ENCODE measurements around the gene CIDEC.
"Not testable (repeated sequence)": the region's sequence is repeated elsewhere in the genome, so short reads cannot be mapped to it uniquely, and the experiment has no call there.

CIDEC gene

DNA sequence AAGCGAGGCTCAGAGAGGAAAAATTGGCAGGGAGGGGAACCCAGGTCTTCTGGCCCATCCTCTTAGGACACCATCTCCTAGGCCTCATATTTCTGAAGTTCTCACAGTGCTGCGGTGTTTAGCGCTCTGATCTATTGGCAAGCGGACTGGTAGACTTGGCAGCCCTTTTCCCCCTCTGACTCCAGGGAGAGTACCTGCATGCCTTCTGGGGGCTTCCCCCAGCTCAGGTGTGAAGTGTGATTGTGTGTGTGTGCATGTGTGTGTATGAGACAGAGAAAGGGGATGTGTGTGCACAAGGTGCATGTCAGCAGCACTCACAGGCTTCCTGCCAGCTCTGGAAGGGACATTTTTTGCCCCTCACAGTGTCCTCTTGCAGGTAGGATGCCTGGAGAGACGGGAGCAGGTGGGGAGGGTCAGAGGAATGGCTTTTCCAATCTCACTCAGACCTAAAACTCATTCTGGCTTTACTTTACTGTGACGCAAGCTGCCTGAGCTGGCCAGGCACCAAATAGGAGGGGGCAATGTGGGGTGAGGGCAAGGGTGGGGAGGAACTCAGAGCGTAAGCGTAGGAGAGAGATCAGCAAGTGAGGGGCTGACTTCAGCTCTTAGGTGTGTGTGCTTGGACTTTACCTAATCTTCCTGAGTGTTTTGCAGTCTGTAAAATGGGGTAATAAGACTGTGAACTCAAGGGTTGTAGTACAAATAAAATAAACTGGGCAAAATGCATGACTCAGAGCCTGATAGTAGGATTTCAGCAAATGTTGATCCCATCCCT lies 18.6 kb upstream of the CIDEC start:
- Histone ChIP-seq H3K4me2 (no peak overlapping the region), H3K27me3 (ENCODE audit: insufficient read depth, low read depth) (no peaks in the 10 kb centered on the region), H3K27ac (peak overlapping the region; percentile 22; the same call in 1 of the 2 replicates), H3K4me1 (ENCODE audit: low read depth, poor library complexity, severe bottlenecking) (peaks cover 46% of the 10 kb centered on the region), H4K20me1 (ENCODE audit: insufficient read depth) (no peaks in the 10 kb centered on the region), H3K4me3 (IDR thresholded peaks at IDR 0.05; ENCODE audit: insufficient read depth, low read depth, low read length) (no peak overlapping the region), H3K9ac (no peak overlapping the region), H3K79me2 (ENCODE audit: insufficient read depth, low read depth) (no peaks in the 10 kb centered on the region), H2AFZ (ENCODE audit: low read depth) (no peak overlapping the region), H3K36me3 (ENCODE audit: insufficient read depth) (no peaks in the 10 kb centered on the region)
- TF ChIP-seq, protein P1, sequence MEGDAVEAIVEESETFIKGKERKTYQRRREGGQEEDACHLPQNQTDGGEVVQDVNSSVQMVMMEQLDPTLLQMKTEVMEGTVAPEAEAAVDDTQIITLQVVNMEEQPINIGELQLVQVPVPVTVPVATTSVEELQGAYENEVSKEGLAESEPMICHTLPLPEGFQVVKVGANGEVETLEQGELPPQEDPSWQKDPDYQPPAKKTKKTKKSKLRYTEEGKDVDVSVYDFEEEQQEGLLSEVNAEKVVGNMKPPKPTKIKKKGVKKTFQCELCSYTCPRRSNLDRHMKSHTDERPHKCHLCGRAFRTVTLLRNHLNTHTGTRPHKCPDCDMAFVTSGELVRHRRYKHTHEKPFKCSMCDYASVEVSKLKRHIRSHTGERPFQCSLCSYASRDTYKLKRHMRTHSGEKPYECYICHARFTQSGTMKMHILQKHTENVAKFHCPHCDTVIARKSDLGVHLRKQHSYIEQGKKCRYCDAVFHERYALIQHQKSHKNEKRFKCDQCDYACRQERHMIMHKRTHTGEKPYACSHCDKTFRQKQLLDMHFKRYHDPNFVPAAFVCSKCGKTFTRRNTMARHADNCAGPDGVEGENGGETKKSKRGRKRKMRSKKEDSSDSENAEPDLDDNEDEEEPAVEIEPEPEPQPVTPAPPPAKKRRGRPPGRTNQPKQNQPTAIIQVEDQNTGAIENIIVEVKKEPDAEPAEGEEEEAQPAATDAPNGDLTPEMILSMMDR (conservative IDR thresholded peaks at IDR 0.05; ENCODE audit: low read depth, low read length), result no peak

DNA sequence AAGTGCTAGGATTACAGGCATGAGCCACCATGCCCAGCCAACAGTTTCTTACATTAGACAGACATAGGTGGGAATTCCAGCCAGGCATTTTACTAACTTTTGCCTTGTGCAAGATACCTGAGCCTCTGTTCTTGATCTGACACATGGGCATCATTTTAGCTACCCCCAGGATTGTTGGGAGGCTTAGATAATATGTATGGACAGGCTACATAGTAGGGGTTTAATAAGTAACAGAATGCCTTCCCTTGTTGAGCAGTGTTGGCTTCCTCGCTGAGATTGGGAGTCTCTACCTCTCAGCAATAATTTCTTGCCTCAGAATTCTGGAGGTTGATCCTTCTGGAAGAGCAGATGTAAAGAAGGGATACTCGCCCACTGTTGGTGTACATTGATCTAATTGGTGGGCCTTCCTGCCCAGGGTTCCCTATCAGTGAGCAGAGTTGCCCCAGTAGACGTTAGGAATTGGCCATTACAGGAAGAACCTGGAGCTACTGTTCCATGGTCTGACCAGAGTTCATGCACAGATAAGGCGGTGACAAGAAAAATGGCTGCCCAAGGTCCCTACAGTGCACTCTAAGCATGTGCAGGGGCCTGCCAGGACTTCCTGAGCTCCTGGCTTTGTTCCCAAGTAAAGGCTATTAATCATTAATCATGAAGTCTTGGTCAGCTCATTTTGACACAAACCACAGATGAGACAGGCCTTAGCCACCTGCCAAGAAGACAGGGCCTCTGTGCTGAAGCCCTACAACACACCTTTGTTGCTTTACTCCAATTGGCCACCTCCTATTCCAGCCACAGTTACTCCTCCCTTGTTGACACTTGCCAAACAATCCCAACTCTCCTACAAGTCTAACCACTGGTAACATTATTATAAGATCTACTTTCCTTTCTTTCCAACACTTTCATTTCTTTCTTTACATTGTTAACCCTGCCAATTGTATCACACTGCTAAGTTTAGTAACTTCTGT lies 17.6 kb upstream of the CIDEC start:
- peak overlapping the region; percentile 22; the same call in 1 of the 2 replicates for H3K27ac ChIP-seq

GRCh38 chr3:9896755-9897407 lies 16.8 kb upstream of the CIDEC start:
- Histone ChIP-seq H3K4me1 (ENCODE audit: low read depth, poor library complexity, severe bottlenecking) (peaks cover 48% of the 10 kb centered on the region), H3K4me2 (peak overlapping the region; percentile 25; the same call in 1 of the 2 replicates)
- not testable (repeated sequence) for H3K79me2 ChIP-seq (ENCODE audit: insufficient read depth, low read depth); H3K27ac ChIP-seq; H3K4me3 ChIP-seq (IDR thresholded peaks at IDR 0.05; ENCODE audit: insufficient read depth, low read depth, low read length); H3K27me3 ChIP-seq (ENCODE audit: insufficient read depth, low read depth); H3K36me3 ChIP-seq (ENCODE audit: insufficient read depth); H3K9ac ChIP-seq; H2AFZ ChIP-seq (ENCODE audit: low read depth); H4K20me1 ChIP-seq (ENCODE audit: insufficient read depth)

More for the DNA sequence above, 17.6 kb upstream of the CIDEC start:
- Histone ChIP-seq H3K79me2 (ENCODE audit: insufficient read depth, low read depth) (0 out of 2 replicates have a peak, but pooled peaks cover 4% of the 10 kb centered on the region), H3K4me2 (peak overlapping the region; percentile 25; the same call in 1 of the 2 replicates), H3K4me3 (IDR thresholded peaks at IDR 0.05; ENCODE audit: insufficient read depth, low read depth, low read length) (no peak overlapping the region), H3K27me3 (ENCODE audit: insufficient read depth, low read depth) (no peaks in the 10 kb centered on the region), H3K9ac (no peak overlapping the region), H3K36me3 (ENCODE audit: insufficient read depth) (no peaks in the 10 kb centered on the region), H4K20me1 (ENCODE audit: insufficient read depth) (no peaks in the 10 kb centered on the region), H3K4me1 (ENCODE audit: low read depth, poor library complexity, severe bottlenecking) (peaks cover 48% of the 10 kb centered on the region), H2AFZ (ENCODE audit: low read depth) (no peak overlapping the region)
- TF ChIP-seq, protein P1 (conservative IDR thresholded peaks at IDR 0.05; ENCODE audit: low read depth, low read length), result no peak

GRCh38 chr3:9895715-9896114 lies 15.7 kb upstream of the CIDEC start:
- not testable (repeated sequence) for H3K27me3 ChIP-seq (ENCODE audit: insufficient read depth, low read depth); H3K9ac ChIP-seq; H3K27ac ChIP-seq; H2AFZ ChIP-seq (ENCODE audit: low read depth); H4K20me1 ChIP-seq (ENCODE audit: insufficient read depth); H3K4me3 ChIP-seq (IDR thresholded peaks at IDR 0.05; ENCODE audit: insufficient read depth, low read depth, low read length); H3K36me3 ChIP-seq (ENCODE audit: insufficient read depth); H3K4me2 ChIP-seq
- Histone ChIP-seq H3K79me2 (ENCODE audit: insufficient read depth, low read depth) (peaks cover 19% of the 10 kb centered on the region), H3K4me1 (ENCODE audit: low read depth, poor library complexity, severe bottlenecking) (peaks cover 48% of the 10 kb centered on the region)

GRCh38 chr3:9893739-9894138 lies 13.7 kb upstream of the CIDEC start:
- no peaks in the 10 kb centered on the region for H3K36me3 ChIP-seq (ENCODE audit: insufficient read depth)
- H3K4me2 ChIP-seq, result no peak overlapping the region
- peaks cover 51% of the 10 kb centered on the region for H3K4me1 ChIP-seq (ENCODE audit: low read depth, poor library complexity, severe bottlenecking)
- TF ChIP-seq, protein P1 (conservative IDR thresholded peaks at IDR 0.05; ENCODE audit: low read depth, low read length), result no peak
- H3K27me3 ChIP-seq (ENCODE audit: insufficient read depth, low read depth), result no peaks in the 10 kb centered on the region
- H4K20me1 ChIP-seq (ENCODE audit: insufficient read depth), result no peaks in the 10 kb centered on the region
- H3K79me2 ChIP-seq (ENCODE audit: insufficient read depth, low read depth), result peaks cover 21% of the 10 kb centered on the region
- H3K9ac ChIP-seq, result no peak overlapping the region
- H3K27ac ChIP-seq, result no peak overlapping the region
- H3K4me3 ChIP-seq (IDR thresholded peaks at IDR 0.05; ENCODE audit: insufficient read depth, low read depth, low read length), result no peak overlapping the region
- H2AFZ ChIP-seq (ENCODE audit: low read depth), result no peak overlapping the region

All from KMS-11 (cell line).